Muscle layer of duodenum (tissue), 2 donors: Measurements from ENCODE around the gene KRTAP17-1.

ENCODE experiments used
- H3K27ac ChIP-seq: one replicate; pipeline ENCODE4 v1.7.0; 2013; ENCODE audit warnings: mild to moderate bottlenecking, low read length
- H3K27me3 ChIP-seq: one replicate; pipeline ENCODE4 v1.7.0; 2013; ENCODE audit warnings: low read depth, mild to moderate bottlenecking, control low read depth, low read length
- H3K36me3 ChIP-seq, 2 donors: one replicate each; pipeline ENCODE4 v1.7.0; 2013; ENCODE audit warnings: low read length in 2 of 2, control low read depth in 1 of 2, mild to moderate bottlenecking in 1 of 2; ENCODE audit not compliant: insufficient read depth in 2 of 2, control insufficient read depth in 1 of 2
- H3K4me1 ChIP-seq, 2 donors: one replicate each; pipeline ENCODE4 v1.7.0; 2013; ENCODE audit warnings: low read length in 2 of 2, mild to moderate bottlenecking in 2 of 2, control low read depth in 1 of 2, moderate library complexity in 1 of 2; ENCODE audit not compliant: insufficient read depth in 2 of 2, control insufficient read depth in 1 of 2
- H3K4me3 ChIP-seq, 2 donors: one replicate each; pipeline ENCODE4 v1.7.0; 2013; ENCODE audit warnings: low read length in 2 of 2, low read depth in 1 of 2, mild to moderate bottlenecking in 1 of 2
- H3K9me3 ChIP-seq, 2 donors: one replicate each; pipeline ENCODE4 v1.7.0; 2013; ENCODE audit warnings: low read length in 2 of 2, control low read depth in 1 of 2, mild to moderate bottlenecking in 1 of 2; ENCODE audit not compliant: control insufficient read depth in 1 of 2
- donor health status: healthy.

KRTAP17-1 gene

GRCh38 chr17:41322094-41322902 is 6.8 kb upstream of the KRTAP17-1 start:
- no peaks in the 10 kb centered on the region for H3K4me1 ChIP-seq
- H3K27me3 ChIP-seq: no peaks in the 10 kb centered on the region
- H3K4me3 ChIP-seq: no peak overlapping the region
- H3K27ac ChIP-seq: no peak overlapping the region
- H3K36me3 ChIP-seq: no peaks in the 10 kb centered on the region
- peaks cover 0 to 10% of the 10 kb centered on the region in 2 donors for H3K9me3 ChIP-seq

GRCh38 chr17:41318231-41318630 is 2.7 kb upstream of the KRTAP17-1 start:
- Histone ChIP-seq H3K9me3 (peaks cover 0 to 10% of the 10 kb centered on the region in 2 donors), H3K36me3 (no peaks in the 10 kb centered on the region), H3K27ac (no peak overlapping the region), H3K4me1 (no peaks in the 10 kb centered on the region), H3K27me3 (no peaks in the 10 kb centered on the region), H3K4me3 (no peak overlapping the region)

- H3K9me3 ChIP-seq: peaks cover 0 to 10% of the 10 kb centered on the region in 2 donors
- H3K36me3 ChIP-seq: no peaks in the 10 kb centered on the region
- H3K4me1 ChIP-seq: no peaks in the 10 kb centered on the region
- H3K27me3 ChIP-seq: no peaks in the 10 kb centered on the region
- H3K4me3 ChIP-seq: no peak overlapping the region
- no peak overlapping the region for H3K27ac ChIP-seq
These were observed 420 bp upstream of the KRTAP17-1 start for GRCh38 chr17:41315814-41316445.

GRCh38 chr17:41311111-41311510 is 4.4 kb downstream of the KRTAP17-1 start:
- Histone ChIP-seq H3K4me3 (no peak overlapping the region), H3K9me3 (no peaks in the 10 kb centered on the region)

GRCh38 chr17:41308918-41309359 is 6.6 kb downstream of the KRTAP17-1 start, which contains the start of gene KRTAP16-1:
Gene KRTAP16-1, minus strand, starts transcription at chr17:41309309. Its CDS starts 56 bp downstream, at chr17:41309253.
- H3K9me3 ChIP-seq: no peaks in the 10 kb centered on the region
- peaks cover 4% of the 10 kb centered on the region for H3K27me3 ChIP-seq
- H3K4me1 ChIP-seq: no peaks in the 10 kb centered on the region
- no peaks in the 10 kb centered on the region for H3K36me3 ChIP-seq
- peak within 1 kb of the TSS in 1 of 2 donors; percentile 14 for H3K4me3 ChIP-seq
- no peak within 1 kb of the TSS for H3K27ac ChIP-seq

More at GRCh38 chr17:41311111-41311510, 4.4 kb downstream of the KRTAP17-1 start:
- Histone ChIP-seq H3K36me3 (no peaks in the 10 kb centered on the region), H3K27me3 (peaks cover 4% of the 10 kb centered on the region), H3K4me1 (no peaks in the 10 kb centered on the region), H3K27ac (no peak overlapping the region)

GRCh38 chr17:41308251-41308917 is 7.1 kb downstream of the KRTAP17-1 start:
- no peaks in the 10 kb centered on the region for H3K36me3 ChIP-seq
- H3K27ac ChIP-seq: no peak overlapping the region
- peak overlapping the region in 1 of 2 donors; percentile 14 for H3K4me3 ChIP-seq
- H3K27me3 ChIP-seq: peaks cover 4% of the 10 kb centered on the region
- H3K9me3 ChIP-seq: no peaks in the 10 kb centered on the region
- H3K4me1 ChIP-seq: no peaks in the 10 kb centered on the region

- Histone ChIP-seq H3K27me3 (peaks cover 4% of the 10 kb centered on the region), H3K27ac (no peak overlapping the region), H3K4me1 (no peaks in the 10 kb centered on the region), H3K36me3 (no peaks in the 10 kb centered on the region), H3K9me3 (no peaks in the 10 kb centered on the region), H3K4me3 (peak overlapping the region in 1 of 2 donors; percentile 14)
These were observed 7.9 kb downstream of the KRTAP17-1 start for GRCh38 chr17:41307647-41308046.

- Histone ChIP-seq H3K27me3 (peaks cover 4% of the 10 kb centered on the region), H3K36me3 (no peaks in the 10 kb centered on the region), H3K4me3 (no peak overlapping the region), H3K4me1 (no peaks in the 10 kb centered on the region), H3K27ac (no peak overlapping the region), H3K9me3 (no peaks in the 10 kb centered on the region)
These were observed 11.4 kb downstream of the KRTAP17-1 start for GRCh38 chr17:41304091-41304490.

GRCh38 chr17:41302981-41303380 is 12.5 kb downstream of the KRTAP17-1 start:
- H3K9me3 ChIP-seq: no peaks in the 10 kb centered on the region
- no peaks in the 10 kb centered on the region for H3K4me1 ChIP-seq
- no peaks in the 10 kb centered on the region for H3K36me3 ChIP-seq
- H3K27me3 ChIP-seq: peaks cover under 1% of the 10 kb centered on the region
- H3K27ac ChIP-seq: no peak overlapping the region
- H3K4me3 ChIP-seq: no peak overlapping the region

GRCh38 chr17:41301916-41302901 is 13.3 kb downstream of the KRTAP17-1 start, which contains the start of gene KRTAP29-1:
Gene KRTAP29-1, minus strand, starts transcription at chr17:41302851. Its CDS starts 0 bp downstream, at chr17:41302851.
- Histone ChIP-seq H3K4me1 (no peaks in the 10 kb centered on the region), H3K9me3 (no peaks in the 10 kb centered on the region), H3K4me3 (no peak within 1 kb of the TSS), H3K27me3 (no peaks in the 10 kb centered on the region), H3K27ac (no peak within 1 kb of the TSS), H3K36me3 (no peaks in the 10 kb centered on the region)
